ENCODE data around the gene PSMB7. TPM values are rescaled to one million over a fixed set of nuclear protein-coding genes. Genes with fewer than 3 reads are reported as not detected.
A peak's percentile ranks its signal among the peaks of the same experiment; 100 is the strongest.

PSMB7 gene
- total RNA-seq, 4 donors from 2014 or later: 149 to 187 (median 165) TPM

DNA sequence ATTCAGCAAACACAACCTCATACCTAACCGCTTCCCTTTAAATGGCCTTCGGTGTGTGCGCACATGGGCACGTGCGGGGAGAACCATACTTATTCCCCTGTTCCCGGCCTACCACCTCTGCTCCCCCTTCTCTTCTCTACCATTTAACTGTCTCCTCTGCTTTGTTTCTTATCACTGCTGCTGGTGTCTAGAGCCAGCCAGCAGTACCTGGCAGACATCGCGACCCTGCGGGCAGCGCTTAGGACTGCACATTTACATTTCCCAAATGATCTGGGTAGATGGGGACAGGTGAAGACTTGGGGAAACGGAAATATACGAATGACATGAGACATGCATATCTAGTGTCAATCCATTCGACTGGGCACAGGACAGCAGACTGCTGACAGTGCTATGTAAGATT, 56.6 kb downstream of the PSMB7 start:
- intact Hi-C loops (cut with DNase I; ENCODE audit: low total_unique reads): no loop called here
- 92 to 95% methylated on average over 13 of the region's 13 CpGs for WGBS, 2 donors
- no peak for DNase-seq (ENCODE audit: low spot score in 2 of 2)

DNA sequence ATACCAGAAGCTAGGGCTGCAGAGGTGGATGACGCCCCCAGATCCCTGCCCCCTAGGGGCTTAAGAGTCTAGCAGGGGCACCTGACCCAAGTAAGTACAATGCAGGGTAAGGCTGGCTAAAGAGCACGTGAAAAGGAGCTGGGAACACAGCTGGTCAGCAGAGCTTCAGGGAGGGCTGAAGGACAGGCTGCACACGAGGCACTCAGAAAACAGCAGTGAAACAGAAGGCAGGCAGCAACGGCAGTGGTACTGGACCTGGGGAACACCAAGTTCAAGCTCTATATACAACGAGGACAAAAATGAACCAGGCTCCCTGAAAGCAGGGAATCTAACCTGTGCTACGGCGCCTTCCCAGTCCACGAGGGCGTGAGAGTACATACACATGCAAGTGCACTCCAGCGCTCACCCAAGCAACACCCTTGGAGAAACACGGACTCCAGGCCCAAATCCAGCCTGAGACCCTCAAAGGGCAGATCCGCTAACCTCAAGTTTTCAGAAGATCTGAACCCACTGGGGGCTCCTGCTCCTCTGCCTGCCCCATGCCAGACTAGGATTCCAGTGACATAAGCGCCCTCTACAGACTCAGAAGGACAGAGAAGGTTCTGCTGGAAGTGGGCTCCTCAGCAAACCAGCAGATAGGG, 57.4 kb downstream of the PSMB7 start:
- DNase-seq (ENCODE audit: low spot score in 2 of 2): peak in 1 of 2 donors; percentile 12
- no peak for TF ChIP-seq POLR2A (IDR thresholded peaks at IDR 0.05)
- TF ChIP-seq, protein P1, sequence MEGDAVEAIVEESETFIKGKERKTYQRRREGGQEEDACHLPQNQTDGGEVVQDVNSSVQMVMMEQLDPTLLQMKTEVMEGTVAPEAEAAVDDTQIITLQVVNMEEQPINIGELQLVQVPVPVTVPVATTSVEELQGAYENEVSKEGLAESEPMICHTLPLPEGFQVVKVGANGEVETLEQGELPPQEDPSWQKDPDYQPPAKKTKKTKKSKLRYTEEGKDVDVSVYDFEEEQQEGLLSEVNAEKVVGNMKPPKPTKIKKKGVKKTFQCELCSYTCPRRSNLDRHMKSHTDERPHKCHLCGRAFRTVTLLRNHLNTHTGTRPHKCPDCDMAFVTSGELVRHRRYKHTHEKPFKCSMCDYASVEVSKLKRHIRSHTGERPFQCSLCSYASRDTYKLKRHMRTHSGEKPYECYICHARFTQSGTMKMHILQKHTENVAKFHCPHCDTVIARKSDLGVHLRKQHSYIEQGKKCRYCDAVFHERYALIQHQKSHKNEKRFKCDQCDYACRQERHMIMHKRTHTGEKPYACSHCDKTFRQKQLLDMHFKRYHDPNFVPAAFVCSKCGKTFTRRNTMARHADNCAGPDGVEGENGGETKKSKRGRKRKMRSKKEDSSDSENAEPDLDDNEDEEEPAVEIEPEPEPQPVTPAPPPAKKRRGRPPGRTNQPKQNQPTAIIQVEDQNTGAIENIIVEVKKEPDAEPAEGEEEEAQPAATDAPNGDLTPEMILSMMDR (IDR thresholded peaks at IDR 0.05): no peak
- intact Hi-C loops (cut with DNase I; ENCODE audit: low total_unique reads): no loop called here
- no peak overlapping the region for H3K4me3 ChIP-seq (ENCODE audit: low read depth, poor library complexity, severe bottlenecking)
- WGBS, 2 donors: 87 to 91% methylated on average over 13 of the region's 13 CpGs

More for the DNA sequence above, 56.6 kb downstream of the PSMB7 start:
- TF ChIP-seq, protein P1 (IDR thresholded peaks at IDR 0.05): no peak
- no peak for TF ChIP-seq POLR2A (IDR thresholded peaks at IDR 0.05)
- H3K4me3 ChIP-seq (ENCODE audit: low read depth, poor library complexity, severe bottlenecking): no peak overlapping the region

DNA sequence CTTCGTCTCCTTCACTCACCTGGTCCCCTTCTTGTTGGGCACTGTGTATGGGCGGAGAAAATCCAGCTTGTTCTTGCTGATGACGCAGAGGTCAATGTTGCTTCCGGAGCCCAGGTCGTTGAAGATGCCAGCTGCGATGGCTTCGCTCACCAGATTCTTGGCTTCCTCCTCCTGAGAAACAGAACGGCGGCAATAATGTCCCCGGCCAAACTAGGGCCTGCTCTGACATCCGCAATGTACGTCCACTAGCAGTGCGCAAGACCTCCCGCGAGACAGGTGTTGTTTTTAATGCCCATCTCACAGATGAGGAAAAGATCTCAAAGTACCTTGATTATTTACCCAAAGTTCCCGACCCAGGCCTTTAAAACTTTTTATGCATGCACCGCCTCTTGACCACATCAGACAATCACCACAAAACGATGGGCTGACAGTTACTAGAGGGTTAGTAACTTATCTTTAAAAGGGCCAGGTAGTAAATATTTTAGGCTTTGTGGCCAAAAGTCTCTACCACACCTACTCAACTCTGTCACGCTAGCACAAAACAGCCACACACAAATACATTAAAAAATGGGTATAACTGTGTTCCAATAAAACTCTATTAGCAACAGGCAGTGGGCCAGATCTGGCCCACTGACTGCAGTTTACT, 58.4 kb downstream of the PSMB7 start:
- H3K4me3 ChIP-seq (ENCODE audit: low read depth, poor library complexity, severe bottlenecking): no peak overlapping the region
- DNase-seq (ENCODE audit: low spot score in 2 of 2): peak; percentile 5 to 65
- WGBS, 2 donors: 90 to 93% methylated on average over 19 of the region's 19 CpGs
- TF ChIP-seq, protein P1 (IDR thresholded peaks at IDR 0.05): no peak
- no peak for TF ChIP-seq POLR2A (IDR thresholded peaks at IDR 0.05)
- intact Hi-C loops (cut with DNase I; ENCODE audit: low total_unique reads): no loop called here

GRCh38 chr9:124355941-124356744, 59.1 kb downstream of the PSMB7 start:
- H3K4me3 ChIP-seq (ENCODE audit: low read depth, poor library complexity, severe bottlenecking): no peak overlapping the region
- DNase-seq (ENCODE audit: low spot score in 2 of 2): peak in 1 of 2 donors; percentile 10
- intact Hi-C loops (cut with DNase I; ENCODE audit: low total_unique reads): no loop called here
- WGBS, 2 donors: 85 to 87% methylated on average over 15 of the region's 15 CpGs
- no peak for TF ChIP-seq POLR2A (IDR thresholded peaks at IDR 0.05)
- TF ChIP-seq, protein P1 (IDR thresholded peaks at IDR 0.05): no peak

- H3K4me3 ChIP-seq (ENCODE audit: low read depth, poor library complexity, severe bottlenecking): no peak overlapping the region
- DNase-seq (ENCODE audit: low spot score in 2 of 2): peak in 1 of 2 donors; percentile 74
- intact Hi-C loops (cut with DNase I; ENCODE audit: low total_unique reads): no loop called here
- TF ChIP-seq POLR2A (IDR thresholded peaks at IDR 0.05): no peak
- TF ChIP-seq, protein P1 (IDR thresholded peaks at IDR 0.05): no peak
- WGBS, 2 donors: 96 to 97% methylated on average over 16 to 20 of the region's 21 CpGs
These were observed 60.0 kb downstream of the PSMB7 start for GRCh38 chr9:124355039-124355940.

Measured in lower leg skin (tissue), 4 donors.